ENCODE measurements around the gene SHQ1.
"Not testable (repeated sequence)": the region's sequence is repeated elsewhere in the genome, so short reads cannot be mapped to it uniquely, and the experiment has no call there.

The SHQ1 gene

GRCh38 chr3:72728958-72729467 lies 119.2 kb downstream of the SHQ1 start:
- Mint-ChIP-seq H3K27me3 (no peaks in the 10 kb centered on the region), H3K4me3 (no peak overlapping the region), H3K36me3 (peaks cover 2% of the 10 kb centered on the region)

DNA sequence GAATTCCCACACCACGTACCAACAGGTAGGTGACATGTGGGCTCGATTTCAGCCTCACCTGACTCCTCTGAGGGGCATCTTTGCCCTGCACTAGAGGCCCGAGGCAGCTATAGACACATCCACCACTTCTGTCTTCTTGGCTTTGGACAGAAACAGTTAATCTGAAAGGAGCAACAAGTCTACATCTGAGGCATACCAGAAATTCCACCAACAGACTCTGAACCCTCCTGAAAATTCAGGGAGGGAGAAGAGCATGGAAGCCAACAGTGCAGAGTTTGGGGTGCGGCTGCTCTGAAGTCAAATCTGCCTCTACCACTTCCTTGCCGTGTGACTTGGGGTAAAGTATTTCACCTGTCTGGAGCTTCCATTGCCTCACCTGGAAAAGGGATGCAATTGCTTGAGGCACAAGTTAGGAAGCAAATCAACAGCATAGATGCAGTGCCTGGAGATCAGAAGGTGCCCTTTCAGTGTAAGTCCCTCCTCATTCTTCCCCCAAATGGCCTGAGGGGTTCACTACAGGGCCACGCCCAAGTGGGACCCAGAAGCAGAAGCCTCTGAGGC lies 119.8 kb downstream of the SHQ1 start:
- Mint-ChIP-seq H3K4me1 (ENCODE audit: low read depth) (peaks cover 3% of the 10 kb centered on the region), H3K36me3 (peaks cover 2% of the 10 kb centered on the region), H3K4me3 (no peak overlapping the region), H3K9me3 (ENCODE audit: low read depth) (peaks cover 4% of the 10 kb centered on the region), H3K27ac (no peak overlapping the region), H3K27me3 (no peaks in the 10 kb centered on the region)

More at GRCh38 chr3:72728958-72729467, 119.2 kb downstream of the SHQ1 start:
- Mint-ChIP-seq H3K4me1 (ENCODE audit: low read depth) (no peaks in the 10 kb centered on the region), H3K27ac (no peak overlapping the region), H3K9me3 (ENCODE audit: low read depth) (peaks cover 4% of the 10 kb centered on the region)

- Mint-ChIP-seq H3K4me1 (ENCODE audit: low read depth) (peaks cover 8% of the 10 kb centered on the region), H3K27ac (no peak overlapping the region), H3K4me3 (no peak overlapping the region), H3K36me3 (no peaks in the 10 kb centered on the region), H3K27me3 (no peaks in the 10 kb centered on the region), H3K9me3 (ENCODE audit: low read depth) (no peaks in the 10 kb centered on the region)
Observed at GRCh38 chr3:72727726-72728125, 120.5 kb downstream of the SHQ1 start.

- Mint-ChIP-seq H3K36me3 (no peaks in the 10 kb centered on the region), H3K9me3 (ENCODE audit: low read depth) (no peaks in the 10 kb centered on the region), H3K27me3 (no peaks in the 10 kb centered on the region), H3K4me1 (ENCODE audit: low read depth) (peaks cover 10% of the 10 kb centered on the region), H3K4me3 (no peak overlapping the region), H3K27ac (no peak overlapping the region)
Observed at GRCh38 chr3:72727172-72727571, 121.1 kb downstream of the SHQ1 start.

DNA sequence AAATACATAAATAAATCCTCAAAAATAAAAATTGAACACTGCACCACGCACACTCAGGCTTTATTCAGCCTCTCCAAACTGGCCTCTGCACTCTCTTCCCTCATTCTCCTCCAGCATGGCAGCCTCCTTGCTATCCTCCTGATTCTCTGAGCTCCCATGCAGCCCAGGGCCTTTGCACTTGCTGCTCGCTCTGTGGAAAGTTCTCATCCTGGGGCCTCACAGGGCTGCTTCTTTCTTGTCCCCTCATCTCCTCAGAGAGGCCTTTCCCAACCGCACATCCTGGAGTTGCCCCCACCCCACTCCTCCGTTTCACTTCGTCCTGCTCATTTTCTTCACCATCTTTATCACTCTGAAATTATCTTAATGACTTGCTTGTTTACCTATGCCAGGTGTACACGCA lies 123.0 kb downstream of the SHQ1 start:
- no peaks in the 10 kb centered on the region for H3K36me3 Mint-ChIP-seq
- no peaks in the 10 kb centered on the region for H3K27me3 Mint-ChIP-seq
- no peak overlapping the region for H3K4me3 Mint-ChIP-seq
- H3K4me1 Mint-ChIP-seq (ENCODE audit: low read depth): peaks cover 10% of the 10 kb centered on the region
- H3K9me3 Mint-ChIP-seq (ENCODE audit: low read depth): no peaks in the 10 kb centered on the region
- no peak overlapping the region for H3K27ac Mint-ChIP-seq

- Mint-ChIP-seq H3K27ac (no peak overlapping the region), H3K36me3 (no peaks in the 10 kb centered on the region), H3K27me3 (no peaks in the 10 kb centered on the region), H3K4me1 (ENCODE audit: low read depth) (peaks cover 10% of the 10 kb centered on the region), H3K4me3 (no peak overlapping the region), H3K9me3 (ENCODE audit: low read depth) (no peaks in the 10 kb centered on the region)
Observed at GRCh38 chr3:72724070-72724469, 124.2 kb downstream of the SHQ1 start.

GRCh38 chr3:72722930-72723726 lies 125.1 kb downstream of the SHQ1 start:
- Mint-ChIP-seq H3K36me3 (no peaks in the 10 kb centered on the region), H3K9me3 (ENCODE audit: low read depth) (no peaks in the 10 kb centered on the region), H3K4me1 (ENCODE audit: low read depth) (peaks cover 10% of the 10 kb centered on the region), H3K27ac (peak overlapping the region; percentile 3), H3K27me3 (no peaks in the 10 kb centered on the region), H3K4me3 (no peak overlapping the region)

- Mint-ChIP-seq H3K9me3 (ENCODE audit: low read depth) (no peaks in the 10 kb centered on the region), H3K27ac (no peak overlapping the region), H3K4me3 (no peak overlapping the region), H3K4me1 (ENCODE audit: low read depth) (peaks cover 10% of the 10 kb centered on the region), H3K36me3 (no peaks in the 10 kb centered on the region), H3K27me3 (no peaks in the 10 kb centered on the region)
Observed at GRCh38 chr3:72721683-72722381, 126.4 kb downstream of the SHQ1 start.

- H3K36me3 Mint-ChIP-seq: peaks cover 5% of the 10 kb centered on the region
Observed at GRCh38 chr3:72720566-72720965, 127.7 kb downstream of the SHQ1 start.

DNA sequence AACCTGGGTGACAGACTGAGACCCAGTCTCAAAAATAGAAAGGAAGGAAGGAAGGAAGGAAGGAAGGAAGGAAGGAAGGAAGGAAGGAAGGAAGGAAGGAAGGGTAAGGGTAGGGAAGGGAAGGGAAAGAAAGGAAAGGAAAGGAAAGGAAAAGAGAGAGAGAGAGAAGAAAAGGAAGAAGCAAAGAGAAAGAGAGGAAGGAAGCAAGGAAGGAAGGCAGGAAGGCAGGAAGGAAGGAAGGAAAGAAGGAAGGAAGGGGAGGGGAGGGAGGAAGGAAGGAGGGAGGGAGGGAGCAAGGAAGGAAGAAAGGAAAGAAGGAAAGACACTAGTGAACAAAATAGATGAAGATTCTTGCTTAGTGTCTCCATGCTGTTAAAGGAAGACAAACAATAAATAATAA lies 129.1 kb downstream of the SHQ1 start:
- peaks cover 10% of the 10 kb centered on the region for H3K4me1 Mint-ChIP-seq (ENCODE audit: low read depth)
- H3K36me3 Mint-ChIP-seq: peaks cover 5% of the 10 kb centered on the region
- H3K9me3 Mint-ChIP-seq (ENCODE audit: low read depth): no peaks in the 10 kb centered on the region
- H3K27me3 Mint-ChIP-seq: no peaks in the 10 kb centered on the region
- H3K4me3 Mint-ChIP-seq: no peak overlapping the region
- H3K27ac Mint-ChIP-seq: no peak overlapping the region

More at GRCh38 chr3:72720566-72720965, 127.7 kb downstream of the SHQ1 start:
- H3K4me1 Mint-ChIP-seq (ENCODE audit: low read depth): peaks cover 10% of the 10 kb centered on the region
- no peak overlapping the region for H3K27ac Mint-ChIP-seq
- H3K4me3 Mint-ChIP-seq: no peak overlapping the region
- no peaks in the 10 kb centered on the region for H3K9me3 Mint-ChIP-seq (ENCODE audit: low read depth)
- no peaks in the 10 kb centered on the region for H3K27me3 Mint-ChIP-seq

DNA sequence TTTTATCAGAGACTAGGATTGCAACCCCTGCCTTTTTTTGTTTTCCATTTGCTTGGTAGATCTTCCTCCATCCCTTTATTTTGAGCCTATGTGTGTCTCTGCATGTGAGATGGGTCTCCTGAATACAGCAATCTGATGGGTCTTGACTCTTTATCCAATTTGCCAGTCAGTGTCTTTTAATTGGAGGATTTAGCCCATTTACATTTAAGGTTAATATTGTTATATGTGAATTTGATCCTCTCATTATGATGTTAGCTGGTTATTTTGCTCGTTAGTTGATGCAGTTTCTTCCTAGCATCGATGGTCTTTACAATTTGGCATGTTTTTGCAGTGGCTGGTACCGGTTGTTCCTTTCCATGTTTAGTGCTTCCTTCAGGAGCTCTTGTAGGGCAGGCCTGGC lies 134.1 kb downstream of the SHQ1 start:
- H3K4me1 Mint-ChIP-seq (ENCODE audit: low read depth); H3K27me3 Mint-ChIP-seq; H3K36me3 Mint-ChIP-seq; H3K4me3 Mint-ChIP-seq; H3K27ac Mint-ChIP-seq; H3K9me3 Mint-ChIP-seq (ENCODE audit: low read depth): not testable (repeated sequence)

DNA sequence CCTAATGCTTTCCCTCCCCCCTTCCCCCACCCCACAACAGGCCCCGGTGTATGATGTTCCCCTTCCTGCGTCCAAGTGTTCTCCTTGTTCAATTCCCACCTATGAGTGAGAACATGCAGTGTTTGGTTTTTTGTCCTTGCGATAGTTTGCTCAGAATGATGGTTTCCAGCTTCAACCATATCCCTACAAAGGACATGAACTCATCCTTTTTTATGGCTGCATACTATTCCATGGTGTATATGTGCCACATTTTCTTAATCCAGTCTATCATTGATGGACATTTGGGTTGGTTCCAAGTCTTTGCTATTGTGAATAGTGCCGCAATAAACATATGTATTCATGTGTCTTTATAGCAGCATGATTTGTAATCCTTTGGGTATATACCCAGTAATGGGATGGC lies 137.8 kb downstream of the SHQ1 start:
- H3K27me3 Mint-ChIP-seq; H3K27ac Mint-ChIP-seq; H3K4me1 Mint-ChIP-seq (ENCODE audit: low read depth); H3K36me3 Mint-ChIP-seq; H3K9me3 Mint-ChIP-seq (ENCODE audit: low read depth); H3K4me3 Mint-ChIP-seq: not testable (repeated sequence)

DNA sequence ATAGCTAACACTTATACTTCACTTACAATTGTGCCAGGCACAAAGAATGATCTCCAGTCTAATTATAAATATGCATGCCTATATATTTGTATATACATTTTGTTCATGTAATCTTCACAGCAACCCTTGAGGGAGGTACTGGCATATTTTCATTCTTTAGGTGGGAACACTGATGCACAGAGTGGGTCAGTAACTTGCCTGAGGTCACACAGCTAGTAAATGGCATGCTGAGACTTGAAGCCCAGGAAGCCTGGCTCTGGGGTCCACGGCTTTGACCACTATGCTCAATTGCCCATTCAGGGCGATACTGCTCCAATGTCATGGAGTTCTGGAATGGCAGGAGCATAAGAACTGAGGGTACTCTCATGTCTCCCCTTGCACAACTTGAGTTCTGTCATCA lies 139.8 kb downstream of the SHQ1 start:
- peaks cover 2% of the 10 kb centered on the region for H3K36me3 Mint-ChIP-seq
- H3K4me3 Mint-ChIP-seq: no peak overlapping the region
- H3K9me3 Mint-ChIP-seq (ENCODE audit: low read depth): no peaks in the 10 kb centered on the region
- no peaks in the 10 kb centered on the region for H3K4me1 Mint-ChIP-seq (ENCODE audit: low read depth)
- no peak overlapping the region for H3K27ac Mint-ChIP-seq
- H3K27me3 Mint-ChIP-seq: no peaks in the 10 kb centered on the region

DNA sequence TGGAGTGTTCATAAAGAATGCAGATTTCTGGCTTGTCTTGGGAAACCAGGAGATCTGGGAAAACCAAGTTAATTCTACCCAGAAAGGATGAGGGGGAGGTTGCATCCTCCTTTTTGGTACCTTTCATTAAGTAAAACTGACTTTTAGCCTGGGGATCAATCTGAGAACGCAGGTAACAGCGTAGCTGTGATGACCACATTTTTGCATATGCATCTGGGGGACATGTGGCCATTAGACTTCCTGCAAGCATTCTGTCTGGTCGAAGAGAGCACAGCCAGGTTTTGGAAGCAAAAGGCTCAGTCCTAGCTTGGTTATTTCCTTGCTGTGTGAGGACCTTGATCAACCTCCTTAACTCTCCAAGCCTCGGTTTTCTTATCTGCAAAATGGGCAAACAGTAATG lies 145.2 kb downstream of the SHQ1 start:
- H3K27ac Mint-ChIP-seq: no peak overlapping the region
- peaks cover 2% of the 10 kb centered on the region for H3K36me3 Mint-ChIP-seq
- peaks cover 2% of the 10 kb centered on the region for H3K4me1 Mint-ChIP-seq (ENCODE audit: low read depth)
- no peaks in the 10 kb centered on the region for H3K9me3 Mint-ChIP-seq (ENCODE audit: low read depth)
- H3K27me3 Mint-ChIP-seq: no peaks in the 10 kb centered on the region
- H3K4me3 Mint-ChIP-seq: no peak overlapping the region

GRCh38 chr3:72702390-72702789 lies 145.9 kb downstream of the SHQ1 start:
- H3K27me3 Mint-ChIP-seq: no peaks in the 10 kb centered on the region
- no peak overlapping the region for H3K27ac Mint-ChIP-seq
- peaks cover 2% of the 10 kb centered on the region for H3K4me1 Mint-ChIP-seq (ENCODE audit: low read depth)
- H3K9me3 Mint-ChIP-seq (ENCODE audit: low read depth): no peaks in the 10 kb centered on the region
- peaks cover under 1% of the 10 kb centered on the region for H3K36me3 Mint-ChIP-seq
- no peak overlapping the region for H3K4me3 Mint-ChIP-seq
